ENCODE results near the gene PRTG. TPM values are rescaled to one million over a fixed set of nuclear protein-coding genes. Genes with fewer than 3 reads are reported as not detected.

The PRTG gene
- total and polyA plus RNA-seq, 4 donors, result 0.05 to 2.4 (median 0.25) TPM

DNA sequence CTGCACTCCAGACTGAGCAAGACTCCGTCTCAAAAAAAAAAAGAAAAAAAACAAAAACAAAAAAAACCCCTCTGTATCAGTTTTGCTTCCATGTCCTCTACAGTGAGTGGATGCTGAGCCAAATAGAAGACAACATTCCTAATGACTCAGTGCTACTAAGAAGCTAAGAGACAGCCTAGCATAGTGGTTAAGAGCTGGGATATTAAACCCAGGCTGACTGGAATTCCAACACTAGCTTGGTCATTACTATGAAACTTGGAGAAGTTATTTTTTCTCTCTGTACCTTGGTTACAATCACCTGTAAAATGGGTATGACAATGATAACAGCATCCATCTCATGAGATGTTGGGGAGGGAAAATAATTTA is 93.9 kb downstream of the PRTG start:
- H3K4me1 ChIP-seq (ENCODE audit: control insufficient read depth in 4 of 4, insufficient read depth in 4 of 4, low read length in 3 of 4), result no peaks in the 10 kb centered on the region
- 82% methylated on average over 1 of the region's 1 CpG for whole genome bisulfite sequencing
- H3K9ac ChIP-seq (ENCODE audit: low read depth in 1 of 2, low read length in 2 of 2), result no peak overlapping the region
- no peaks in the 10 kb centered on the region for H3K9me3 ChIP-seq (ENCODE audit: control insufficient read depth in 4 of 4, low read length in 3 of 4)
- DNase-seq (ENCODE audit: low spot score), result no peak
- H3K27me3 ChIP-seq (ENCODE audit: control insufficient read depth in 4 of 4, insufficient read depth in 4 of 4, low read length in 3 of 4), result no peaks in the 10 kb centered on the region
- no peak overlapping the region for H3K27ac ChIP-seq (ENCODE audit: low read depth in 1 of 2, low read length in 2 of 2)
- TF ChIP-seq JUND (IDR thresholded peaks at IDR 0.05) (no peak), HNF4G (IDR thresholded peaks at IDR 0.05) (no peak)
- TF ChIP-seq, protein P1, sequence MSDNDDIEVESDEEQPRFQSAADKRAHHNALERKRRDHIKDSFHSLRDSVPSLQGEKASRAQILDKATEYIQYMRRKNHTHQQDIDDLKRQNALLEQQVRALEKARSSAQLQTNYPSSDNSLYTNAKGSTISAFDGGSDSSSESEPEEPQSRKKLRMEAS (IDR thresholded peaks at IDR 0.05), result no peak
- TF ChIP-seq, protein P2, sequence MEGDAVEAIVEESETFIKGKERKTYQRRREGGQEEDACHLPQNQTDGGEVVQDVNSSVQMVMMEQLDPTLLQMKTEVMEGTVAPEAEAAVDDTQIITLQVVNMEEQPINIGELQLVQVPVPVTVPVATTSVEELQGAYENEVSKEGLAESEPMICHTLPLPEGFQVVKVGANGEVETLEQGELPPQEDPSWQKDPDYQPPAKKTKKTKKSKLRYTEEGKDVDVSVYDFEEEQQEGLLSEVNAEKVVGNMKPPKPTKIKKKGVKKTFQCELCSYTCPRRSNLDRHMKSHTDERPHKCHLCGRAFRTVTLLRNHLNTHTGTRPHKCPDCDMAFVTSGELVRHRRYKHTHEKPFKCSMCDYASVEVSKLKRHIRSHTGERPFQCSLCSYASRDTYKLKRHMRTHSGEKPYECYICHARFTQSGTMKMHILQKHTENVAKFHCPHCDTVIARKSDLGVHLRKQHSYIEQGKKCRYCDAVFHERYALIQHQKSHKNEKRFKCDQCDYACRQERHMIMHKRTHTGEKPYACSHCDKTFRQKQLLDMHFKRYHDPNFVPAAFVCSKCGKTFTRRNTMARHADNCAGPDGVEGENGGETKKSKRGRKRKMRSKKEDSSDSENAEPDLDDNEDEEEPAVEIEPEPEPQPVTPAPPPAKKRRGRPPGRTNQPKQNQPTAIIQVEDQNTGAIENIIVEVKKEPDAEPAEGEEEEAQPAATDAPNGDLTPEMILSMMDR (IDR thresholded peaks at IDR 0.05; ENCODE audit: low read depth, low read length, missing input control), result no peak
- no peak overlapping the region for H3K4me3 ChIP-seq (ENCODE audit: low read depth in 1 of 3, low read length in 3 of 3)
- H3K36me3 ChIP-seq (ENCODE audit: control insufficient read depth in 4 of 4, insufficient read depth in 3 of 4, low read depth in 1 of 4, low read length in 3 of 4), result no peaks in the 10 kb centered on the region

DNA sequence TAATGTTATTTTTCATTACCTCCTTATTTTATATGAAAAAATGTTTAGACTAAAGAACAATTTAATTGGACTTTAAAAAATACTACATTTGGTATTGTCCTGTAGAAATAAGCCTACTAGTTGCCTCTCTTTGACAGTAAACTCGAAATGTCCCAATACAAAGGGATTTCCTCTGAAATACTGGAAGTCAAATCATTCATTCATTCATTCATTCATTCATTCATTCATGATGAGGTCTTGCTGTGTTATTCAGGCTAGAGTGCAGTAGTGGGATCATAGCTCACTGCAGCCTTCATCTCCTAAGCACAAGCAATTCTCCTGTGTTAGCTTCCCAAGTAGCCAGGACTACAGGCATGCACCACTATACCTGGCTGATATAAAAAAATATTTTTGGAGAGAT is 104.2 kb downstream of the PRTG start:
- no peak overlapping the region for H3K4me3 ChIP-seq (ENCODE audit: low read depth in 1 of 3, low read length in 3 of 3)
- no peak for DNase-seq (ENCODE audit: low spot score)
- WGBS, result 73% methylated on average over 1 of the region's 1 CpG
- H3K27ac ChIP-seq (ENCODE audit: low read depth in 1 of 2, low read length in 2 of 2), result no peak overlapping the region
- H3K9ac ChIP-seq (ENCODE audit: low read depth in 1 of 2, low read length in 2 of 2), result no peak overlapping the region
- no peaks in the 10 kb centered on the region for H3K9me3 ChIP-seq (ENCODE audit: control insufficient read depth in 4 of 4, low read length in 3 of 4)
- no peaks in the 10 kb centered on the region for H3K27me3 ChIP-seq (ENCODE audit: control insufficient read depth in 4 of 4, insufficient read depth in 4 of 4, low read length in 3 of 4)
- H3K36me3 ChIP-seq (ENCODE audit: control insufficient read depth in 4 of 4, insufficient read depth in 3 of 4, low read depth in 1 of 4, low read length in 3 of 4), result no peaks in the 10 kb centered on the region
- no peaks in the 10 kb centered on the region for H3K4me1 ChIP-seq (ENCODE audit: control insufficient read depth in 4 of 4, insufficient read depth in 4 of 4, low read length in 3 of 4)
- TF ChIP-seq HNF4G (IDR thresholded peaks at IDR 0.05) (no peak), REST (IDR thresholded peaks at IDR 0.05) (no peak), YY1 (IDR thresholded peaks at IDR 0.05) (no peak), RAD21 (IDR thresholded peaks at IDR 0.05) (no peak), TAF1 (conservative IDR thresholded peaks at IDR 0.05) (no peak)
- TF ChIP-seq, protein P2 (IDR thresholded peaks at IDR 0.05; ENCODE audit: low read depth, low read length, missing input control), result no peak
- TF ChIP-seq, protein P3, sequence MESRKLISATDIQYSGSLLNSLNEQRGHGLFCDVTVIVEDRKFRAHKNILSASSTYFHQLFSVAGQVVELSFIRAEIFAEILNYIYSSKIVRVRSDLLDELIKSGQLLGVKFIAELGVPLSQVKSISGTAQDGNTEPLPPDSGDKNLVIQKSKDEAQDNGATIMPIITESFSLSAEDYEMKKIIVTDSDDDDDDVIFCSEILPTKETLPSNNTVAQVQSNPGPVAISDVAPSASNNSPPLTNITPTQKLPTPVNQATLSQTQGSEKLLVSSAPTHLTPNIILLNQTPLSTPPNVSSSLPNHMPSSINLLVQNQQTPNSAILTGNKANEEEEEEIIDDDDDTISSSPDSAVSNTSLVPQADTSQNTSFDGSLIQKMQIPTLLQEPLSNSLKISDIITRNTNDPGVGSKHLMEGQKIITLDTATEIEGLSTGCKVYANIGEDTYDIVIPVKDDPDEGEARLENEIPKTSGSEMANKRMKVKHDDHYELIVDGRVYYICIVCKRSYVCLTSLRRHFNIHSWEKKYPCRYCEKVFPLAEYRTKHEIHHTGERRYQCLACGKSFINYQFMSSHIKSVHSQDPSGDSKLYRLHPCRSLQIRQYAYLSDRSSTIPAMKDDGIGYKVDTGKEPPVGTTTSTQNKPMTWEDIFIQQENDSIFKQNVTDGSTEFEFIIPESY (IDR thresholded peaks at IDR 0.05), result no peak
